Hepatocyte (in vitro differentiated cells): ENCODE data around the gene ZNF530. TPM values are rescaled to one million over a fixed set of nuclear protein-coding genes. Genes with fewer than 3 reads are reported as not detected.

Experiments used
- DNase-seq: peaks from one replicate; pipeline ENCODE4 v3.0.0-alpha.2; 2016; ENCODE audit warnings: low spot score
- H2AFZ ChIP-seq: fragments of 200-600 bp; sonication (generic); 2 replicates; pipeline ENCODE4 v1.6.0; 2016; ENCODE audit warnings: antibody characterized with exemption, mild to moderate bottlenecking
- H3K27ac ChIP-seq: fragments of 200-600 bp; sonication (generic); 2 replicates; pipeline ENCODE4 v1.5.1; 2016; ENCODE audit warnings: mild to moderate bottlenecking
- H3K27me3 ChIP-seq: fragments of 200-600 bp; sonication (generic); 2 replicates; pipeline ENCODE4 v1.6.1; 2016
- H3K36me3 ChIP-seq: fragments of 200-600 bp; sonication (generic); replicated peaks from 2 replicates; pipeline ENCODE4 v1.5.1; 2016; ENCODE audit warnings: low read depth; ENCODE audit not compliant: insufficient read depth
- H3K4me1 ChIP-seq: fragments of 200-600 bp; sonication (generic); 2 replicates; pipeline ENCODE4 v1.5.1; 2016; ENCODE audit warnings: mild to moderate bottlenecking, moderate library complexity; ENCODE audit not compliant: insufficient read depth
- H3K4me2 ChIP-seq: fragments of 200-600 bp; sonication (generic); 2 replicates; pipeline ENCODE4 v1.6.0; 2016
- H3K4me3 ChIP-seq: fragments of 200-600 bp; sonication (generic); 2 replicates; pipeline ENCODE4 v1.5.1; 2016; ENCODE audit warnings: mild to moderate bottlenecking
- H3K79me2 ChIP-seq: fragments of 200-600 bp; sonication (generic); 2 replicates; pipeline ENCODE4 v1.6.0; 2017; ENCODE audit warnings: mild to moderate bottlenecking
- H3K9me2 ChIP-seq: fragments of 200-600 bp; sonication (generic); replicated peaks from 2 replicates; pipeline ENCODE4 v1.6.0; 2017; ENCODE audit warnings: mild to moderate bottlenecking; ENCODE audit not compliant: insufficient read depth
- H3K9me3 ChIP-seq: fragments of 200-600 bp; sonication (generic); 2 replicates; pipeline ENCODE4 v1.5.1; 2016; ENCODE audit warnings: low read depth, mild to moderate bottlenecking
- H4K20me1 ChIP-seq: fragments of 200-600 bp; sonication (generic); 2 replicates; pipeline ENCODE4 v1.6.0; 2016; ENCODE audit warnings: mild to moderate bottlenecking; ENCODE audit not compliant: insufficient read depth, poor library complexity, severe bottlenecking
- CTCF ChIP-seq: fragments of 200-600 bp; sonication (generic); IDR thresholded peaks from 2 replicates; pipeline ENCODE4 v1.5.1; 2016; ENCODE audit warnings: antibody characterized with exemption, mild to moderate bottlenecking; ENCODE audit not compliant: poor library complexity
- EZH2 ChIP-seq: fragments of 200-600 bp; sonication (generic); IDR thresholded peaks from 2 replicates; pipeline ENCODE4 v1.6.1; 2016; ENCODE audit warnings: antibody characterized with exemption, mild to moderate bottlenecking, borderline replicate concordance
- EZH2phosphoT487 ChIP-seq: fragments of 200-600 bp; sonication (generic); IDR thresholded peaks from one replicate; pipeline ENCODE4 v1.6.1; 2018; ENCODE audit warnings: antibody characterized with exemption, mild to moderate bottlenecking, low read depth, moderate library complexity; ENCODE audit not compliant: unreplicated experiment, severe bottlenecking
- WGBS: methylation state at CpG from one replicate; pipeline ENCODE4 v1.1.6; 2016; ENCODE audit warnings: low lambda C conversion rate; ENCODE audit errors: missing lambda C conversion rate; 5-methylcytosine and 5-hydroxymethylcytosine counted together
- polyA plus RNA-seq: library from polyadenylated mRNA; unstranded; fragments of >200 nt; fragmentation: Nextera tagmentation; extraction: Ambion mirVana; gene quantifications from 2 replicates; pipeline ENCODE4 v1.2.1, GENCODE V29; 2016
- total RNA-seq: library from RNA; depleted of rRNA; stranded (reverse); fragments of >200 nt; gene quantifications from 2 replicates; pipeline ENCODE4 v1.2.3, GENCODE V29; 2014

The ZNF530 gene
- total and polyA plus RNA-seq, 2 experiments from 2014 or later = 1.3 to 2.8 TPM

- H3K9me3 ChIP-seq = no peaks in the 10 kb centered on the region
- 90% methylated on average over 1 of the region's 1 CpG for WGBS
- H3K4me2 ChIP-seq = no peak overlapping the region
- no peak overlapping the region for H2AFZ ChIP-seq
- H3K4me1 ChIP-seq = peaks cover 4% of the 10 kb centered on the region
- no peaks in the 10 kb centered on the region for H3K36me3 ChIP-seq
- TF ChIP-seq EZH2phosphoT487 (no peak), CTCF (no peak), EZH2 (no peak)
- H3K4me3 ChIP-seq = no peak overlapping the region
- no peaks in the 10 kb centered on the region for H3K9me2 ChIP-seq
- H3K27ac ChIP-seq = no peak overlapping the region
- peaks cover 7% of the 10 kb centered on the region for H3K27me3 ChIP-seq
- DNase-seq = no peak
- no peaks in the 10 kb centered on the region for H4K20me1 ChIP-seq
- H3K79me2 ChIP-seq = no peaks in the 10 kb centered on the region
Observed at GRCh38 chr19:57656346-57656745, 56.7 kb downstream of the ZNF530 start.

Other genes with a start within 250 kb of the ZNF530 start
- gene ZNF304, start 248.6 kb upstream of the ZNF530 start, total RNA-seq = 6.9 and 7.5 TPM in 2 replicates
- 2.0 and 3.0 TPM in 2 replicates for gene ZNF304, start 248.6 kb upstream of the ZNF530 start, polyA plus RNA-seq
- gene TRAPPC2B, start 236.3 kb upstream of the ZNF530 start, total RNA-seq = 19.8 and 27.8 TPM in 2 replicates
- 39.0 and 50.7 TPM in 2 replicates for gene TRAPPC2B, start 236.3 kb upstream of the ZNF530 start, polyA plus RNA-seq
- 1.6 and 5.2 TPM in 2 replicates for gene ZNF547, start 236.3 kb upstream of the ZNF530 start, total RNA-seq
- gene ZNF547, start 236.3 kb upstream of the ZNF530 start, polyA plus RNA-seq = 0.72 and 1.8 TPM in 2 replicates
- gene ZNF548, start 210.0 kb upstream of the ZNF530 start, total RNA-seq = 17.6 and 26.3 TPM in 2 replicates
- 8.1 and 9.3 TPM in 2 replicates for gene ZNF548, start 210.0 kb upstream of the ZNF530 start, polyA plus RNA-seq
- gene ZNF17, start 188.7 kb upstream of the ZNF530 start, total RNA-seq = 6.9 and 7.2 TPM in 2 replicates
- 1.4 and 2.3 TPM in 2 replicates for gene ZNF17, start 188.7 kb upstream of the ZNF530 start, polyA plus RNA-seq
- 10.4 and 10.5 TPM in 2 replicates for gene ZNF749, start 164.6 kb upstream of the ZNF530 start, total RNA-seq
- gene ZNF749, start 164.6 kb upstream of the ZNF530 start, polyA plus RNA-seq = 3.0 and 7.1 TPM in 2 replicates
- 1.6 and 2.2 TPM in 2 replicates for gene VN1R1, start 142.7 kb upstream of the ZNF530 start, total RNA-seq
- 0.65 and 0.83 TPM in 2 replicates for gene VN1R1, start 142.7 kb upstream of the ZNF530 start, polyA plus RNA-seq
- gene ZNF772, start 122.3 kb upstream of the ZNF530 start, total RNA-seq = 18.5 TPM in 2 replicates
- gene ZNF772, start 122.3 kb upstream of the ZNF530 start, polyA plus RNA-seq = 2.6 and 5.6 TPM in 2 replicates
- gene ZNF419, start 112.1 kb upstream of the ZNF530 start, total RNA-seq = 9.4 and 11.4 TPM in 2 replicates
- gene ZNF419, start 112.1 kb upstream of the ZNF530 start, polyA plus RNA-seq = 9.3 and 9.4 TPM in 2 replicates
- 6.9 and 8.0 TPM in 2 replicates for gene ZNF773, start 99.9 kb upstream of the ZNF530 start, total RNA-seq
- 5.0 and 6.6 TPM in 2 replicates for gene ZNF773, start 99.9 kb upstream of the ZNF530 start, polyA plus RNA-seq
- 4.3 and 6.4 TPM in 2 replicates for gene ZNF549, start 72.5 kb upstream of the ZNF530 start, total RNA-seq
- gene ZNF549, start 72.5 kb upstream of the ZNF530 start, polyA plus RNA-seq = 3.2 and 3.5 TPM in 2 replicates
- 5.7 and 5.9 TPM in 2 replicates for gene ZNF550, start 40.0 kb upstream of the ZNF530 start, total RNA-seq
- 5.2 and 6.2 TPM in 2 replicates for gene ZNF550, start 40.0 kb upstream of the ZNF530 start, polyA plus RNA-seq
- gene ZNF416, start 21.0 kb upstream of the ZNF530 start, total RNA-seq = 4.7 and 5.8 TPM in 2 replicates
- gene ZNF416, start 21.0 kb upstream of the ZNF530 start, polyA plus RNA-seq = 1.9 and 2.5 TPM in 2 replicates
- 5.1 and 7.1 TPM in 2 replicates for gene ZIK1, start 15.7 kb upstream of the ZNF530 start, total RNA-seq
- gene ZIK1, start 15.7 kb upstream of the ZNF530 start, polyA plus RNA-seq = 3.3 and 3.8 TPM in 2 replicates
- 11.7 and 24.3 TPM in 2 replicates for gene ZNF134, start 14.4 kb downstream of the ZNF530 start, total RNA-seq
- 9.7 and 10.7 TPM in 2 replicates for gene ZNF134, start 14.4 kb downstream of the ZNF530 start, polyA plus RNA-seq
- gene ZNF211, start 33.3 kb downstream of the ZNF530 start, total RNA-seq = 9.5 and 17.2 TPM in 2 replicates
- 11.9 and 12.2 TPM in 2 replicates for gene ZNF211, start 33.3 kb downstream of the ZNF530 start, polyA plus RNA-seq
- gene ZSCAN4, start 69.0 kb downstream of the ZNF530 start, total RNA-seq = 0.12 TPM in 1 of 2 replicates, not detected in the other
- not detected in 2 replicates for gene ZSCAN4, start 69.0 kb downstream of the ZNF530 start, polyA plus RNA-seq
- 11.6 and 13.2 TPM in 2 replicates for gene ZNF551, start 82.1 kb downstream of the ZNF530 start, total RNA-seq
- 2.0 and 2.2 TPM in 2 replicates for gene ZNF551, start 82.1 kb downstream of the ZNF530 start, polyA plus RNA-seq
- gene ZNF154, start 109.3 kb downstream of the ZNF530 start, total RNA-seq = 10.7 and 11.1 TPM in 2 replicates
- gene ZNF154, start 109.3 kb downstream of the ZNF530 start, polyA plus RNA-seq = 3.5 and 5.6 TPM in 2 replicates
- 6.7 and 6.8 TPM in 2 replicates for gene ZNF671, start 127.7 kb downstream of the ZNF530 start, total RNA-seq
- 3.9 and 6.7 TPM in 2 replicates for gene ZNF671, start 127.7 kb downstream of the ZNF530 start, polyA plus RNA-seq
- gene ZNF776, start 146.9 kb downstream of the ZNF530 start, total RNA-seq = 10.3 and 11.4 TPM in 2 replicates
- 8.2 and 10.6 TPM in 2 replicates for gene ZNF776, start 146.9 kb downstream of the ZNF530 start, polyA plus RNA-seq
- 11.4 and 22.5 TPM in 2 replicates for gene ZNF586, start 169.8 kb downstream of the ZNF530 start, total RNA-seq
- gene ZNF586, start 169.8 kb downstream of the ZNF530 start, polyA plus RNA-seq = 8.0 and 11.2 TPM in 2 replicates
- gene ZNF552, start 215.0 kb downstream of the ZNF530 start, total RNA-seq = 25.9 and 26.7 TPM in 2 replicates
- gene ZNF552, start 215.0 kb downstream of the ZNF530 start, polyA plus RNA-seq = 12.9 and 13.7 TPM in 2 replicates
- 13.9 and 16.8 TPM in 2 replicates for gene ZNF587B, start 230.4 kb downstream of the ZNF530 start, total RNA-seq
- gene ZNF587B, start 230.4 kb downstream of the ZNF530 start, polyA plus RNA-seq = 1.8 and 6.4 TPM in 2 replicates
- gene ZNF587, start 250.0 kb downstream of the ZNF530 start, total RNA-seq = 36.8 and 60.5 TPM in 2 replicates
- 8.8 and 11.5 TPM in 2 replicates for gene ZNF587, start 250.0 kb downstream of the ZNF530 start, polyA plus RNA-seq